Keratinocyte (primary cell): ENCODE measurements around the gene ZNRD2. TPM values are rescaled to one million over a fixed set of nuclear protein-coding genes. Genes with fewer than 3 reads are reported as not detected.

ENCODE experiments used
- DNase-seq: peaks from one replicate; pipeline ENCODE4 v3.0.0-alpha.2; 2011; ENCODE audit warnings: low read depth, missing footprints, low spot score
- FAIRE-seq: peaks from 2 replicates; lab custom pipeline; 2011; peaks lifted over from hg19 to GRCh38; lab: Jason Lieb, UNC
- H2AFZ ChIP-seq: 2 replicates; pipeline ENCODE4 v1.6.0; 2012; ENCODE audit warnings: low read length, control low read depth, inconsistent platforms; ENCODE audit not compliant: control insufficient read depth
- H3K27ac ChIP-seq: 2 replicates; pipeline ENCODE4 v1.5.1; 2011; ENCODE audit warnings: low read length; ENCODE audit not compliant: control insufficient read depth, insufficient read depth
- H3K27me3 ChIP-seq: 3 replicates; pipeline ENCODE4 v1.6.0; 2011; ENCODE audit warnings: low read length; ENCODE audit not compliant: control insufficient read depth, insufficient read depth; ENCODE audit errors: extremely low read depth
- H3K36me3 ChIP-seq, 2 experiments: 2 replicates in 1 of 2; 3 replicates in 1 of 2; pipeline ENCODE4 v1.5.1; 2011; ENCODE audit warnings: low read length in 2 of 2, mild to moderate bottlenecking in 1 of 2; ENCODE audit not compliant: control insufficient read depth in 2 of 2, insufficient read depth in 2 of 2; ENCODE audit errors: extremely low read depth in 1 of 2
- H3K4me1 ChIP-seq: 3 replicates; pipeline ENCODE4 v1.5.1; 2011; ENCODE audit warnings: low read length; ENCODE audit not compliant: control insufficient read depth, insufficient read depth; ENCODE audit errors: extremely low read depth
- H3K4me2 ChIP-seq: 3 replicates; pipeline ENCODE4 v1.6.0; 2011; ENCODE audit warnings: low read depth, low read length; ENCODE audit not compliant: control insufficient read depth, insufficient read depth; ENCODE audit errors: extremely low read depth
- H3K4me3 ChIP-seq, 3 experiments: fragments of 200-600 bp in 1 of 3; sonication (generic) in 1 of 3; 2 replicates in 2 of 3; 3 replicates in 1 of 3; pipeline ENCODE4 v1.5.1; 2011 to 2016; ENCODE audit warnings: low read length in 3 of 3, mild to moderate bottlenecking in 3 of 3, control low read depth in 2 of 3, inconsistent platforms in 1 of 3, low read depth in 1 of 3, mixed read lengths in 1 of 3, mixed run types in 1 of 3, moderate library complexity in 1 of 3; ENCODE audit not compliant: control insufficient read depth in 2 of 3, insufficient read depth in 2 of 3; ENCODE audit errors: extremely low read depth in 1 of 3
- H3K79me2 ChIP-seq: 2 replicates; pipeline ENCODE4 v1.6.0; 2012; ENCODE audit warnings: low read length; ENCODE audit not compliant: control insufficient read depth, insufficient read depth
- H3K9ac ChIP-seq: 3 replicates; pipeline ENCODE4 v1.6.0; 2011; ENCODE audit warnings: low read length; ENCODE audit not compliant: control insufficient read depth, insufficient read depth; ENCODE audit errors: extremely low read depth
- H3K9me1 ChIP-seq: 3 replicates; pipeline ENCODE4 v1.6.0; 2011; ENCODE audit warnings: low read length; ENCODE audit not compliant: control insufficient read depth, insufficient read depth; ENCODE audit errors: extremely low read depth
- H3K9me3 ChIP-seq: 2 replicates; pipeline ENCODE4 v1.5.1; 2012; ENCODE audit warnings: low read depth, low read length; ENCODE audit not compliant: control insufficient read depth
- H4K20me1 ChIP-seq: 3 replicates; pipeline ENCODE4 v1.6.0; 2011; ENCODE audit warnings: low read length; ENCODE audit not compliant: control insufficient read depth, insufficient read depth; ENCODE audit errors: extremely low read depth
- EZH2 ChIP-seq: IDR thresholded peaks from one replicate; pipeline ENCODE4 v1.6.1; 2012; ENCODE audit warnings: inconsistent platforms, mild to moderate bottlenecking, low read length, moderate library complexity
- dilution Hi-C: fragments of 300-500 bp; cut with MboI; formaldehyde crosslinking; loops from one replicate; pipeline ENCODE4 v1.7.0; 2020; ENCODE audit warnings: low sequenced_read_pairs; ENCODE audit not compliant: extremely low pct_ligation_motif_present
- polyA plus RNA-seq, 5 experiments: library from polyadenylated mRNA; depleted of rRNA in 3 of 5; stranded (reverse) in 3 of 5; stranded (forward) in 1 of 5; unstranded in 1 of 5; fragments of >200 nt; gene quantifications; 1 replicate in 1 of 5; 2 replicates in 3 of 5; 3 replicates in 1 of 5; pipeline versions ENCODE4 v1.2.1 to v1.2.3, GENCODE V29; 2011 to 2012; ENCODE audit warnings: missing spikeins in 2 of 5, low read depth in 1 of 5, low replicate concordance in 1 of 5
- TF ChIP-seq, protein P1 (sequence below), 3 experiments: IDR thresholded peaks in 1 of 3; conservative IDR thresholded peaks in 1 of 3; optimal IDR thresholded peaks in 1 of 3; 2 replicates in 2 of 3; 3 replicates in 1 of 3; pipeline versions ENCODE3 to v1.5.1; 2011; ENCODE audit warnings: low read length in 3 of 3, mild to moderate bottlenecking in 3 of 3, moderate library complexity in 2 of 3, control low read depth in 1 of 3, inconsistent platforms in 1 of 3; ENCODE audit not compliant: insufficient read depth in 2 of 3; ENCODE audit errors: extremely low read depth in 1 of 3

The ZNRD2 gene
- polyA plus RNA-seq, 1 donor (not counting 4 experiments of a cell fraction or from before 2014, with no cell fraction given): 33.6 TPM

DNA sequence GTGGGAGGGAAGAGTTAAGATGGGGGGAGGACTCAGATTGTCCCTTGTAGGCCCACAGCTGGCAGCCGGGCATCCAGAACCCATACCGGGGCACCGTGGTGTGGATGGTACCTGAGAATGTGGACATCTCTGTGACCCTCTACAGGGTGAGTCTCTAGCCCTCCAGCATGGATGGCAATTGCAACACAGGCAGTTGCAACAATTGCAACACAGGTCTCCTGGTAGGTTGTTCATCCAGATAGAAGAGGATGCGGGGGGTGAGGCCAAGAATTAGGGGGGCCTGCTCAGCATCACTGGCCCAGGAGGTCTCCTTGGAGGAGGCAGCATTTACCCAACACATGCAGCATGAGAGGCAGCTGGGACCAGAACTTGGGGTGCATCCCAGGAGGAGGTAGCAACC lies 9.0 kb downstream of the ZNRD2 start:
- H3K9me1 ChIP-seq: no peaks in the 10 kb centered on the region
- H3K27ac ChIP-seq: no peak overlapping the region
- H3K27me3 ChIP-seq: no peaks in the 10 kb centered on the region
- no peak overlapping the region for H3K9ac ChIP-seq
- peaks cover 30% of the 10 kb centered on the region for H3K4me1 ChIP-seq
- dilution Hi-C loops: no loop called here
- H3K36me3 ChIP-seq: peaks cover 8 to 13% of the 10 kb centered on the region in 2 experiments
- H4K20me1 ChIP-seq: peaks cover 4% of the 10 kb centered on the region
- H3K4me2 ChIP-seq: no peak overlapping the region
- no peak overlapping the region for H3K4me3 ChIP-seq
- FAIRE-seq (no peak), DNase-seq (no peak)
- no peak overlapping the region for H2AFZ ChIP-seq
- TF ChIP-seq EZH2: no peak
- TF ChIP-seq, protein P1, sequence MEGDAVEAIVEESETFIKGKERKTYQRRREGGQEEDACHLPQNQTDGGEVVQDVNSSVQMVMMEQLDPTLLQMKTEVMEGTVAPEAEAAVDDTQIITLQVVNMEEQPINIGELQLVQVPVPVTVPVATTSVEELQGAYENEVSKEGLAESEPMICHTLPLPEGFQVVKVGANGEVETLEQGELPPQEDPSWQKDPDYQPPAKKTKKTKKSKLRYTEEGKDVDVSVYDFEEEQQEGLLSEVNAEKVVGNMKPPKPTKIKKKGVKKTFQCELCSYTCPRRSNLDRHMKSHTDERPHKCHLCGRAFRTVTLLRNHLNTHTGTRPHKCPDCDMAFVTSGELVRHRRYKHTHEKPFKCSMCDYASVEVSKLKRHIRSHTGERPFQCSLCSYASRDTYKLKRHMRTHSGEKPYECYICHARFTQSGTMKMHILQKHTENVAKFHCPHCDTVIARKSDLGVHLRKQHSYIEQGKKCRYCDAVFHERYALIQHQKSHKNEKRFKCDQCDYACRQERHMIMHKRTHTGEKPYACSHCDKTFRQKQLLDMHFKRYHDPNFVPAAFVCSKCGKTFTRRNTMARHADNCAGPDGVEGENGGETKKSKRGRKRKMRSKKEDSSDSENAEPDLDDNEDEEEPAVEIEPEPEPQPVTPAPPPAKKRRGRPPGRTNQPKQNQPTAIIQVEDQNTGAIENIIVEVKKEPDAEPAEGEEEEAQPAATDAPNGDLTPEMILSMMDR (optimal IDR thresholded peaks at IDR 0.05 in 1 of 3, IDR thresholded peaks at IDR 0.05 in 1 of 3, conservative IDR thresholded peaks at IDR 0.05 in 1 of 3; ENCODE audit: extremely low read depth in 1 of 3, insufficient read depth in 2 of 3, low read length in 3 of 3): no peak
- no peaks in the 10 kb centered on the region for H3K9me3 ChIP-seq
- H3K79me2 ChIP-seq: peaks cover 2% of the 10 kb centered on the region

DNA sequence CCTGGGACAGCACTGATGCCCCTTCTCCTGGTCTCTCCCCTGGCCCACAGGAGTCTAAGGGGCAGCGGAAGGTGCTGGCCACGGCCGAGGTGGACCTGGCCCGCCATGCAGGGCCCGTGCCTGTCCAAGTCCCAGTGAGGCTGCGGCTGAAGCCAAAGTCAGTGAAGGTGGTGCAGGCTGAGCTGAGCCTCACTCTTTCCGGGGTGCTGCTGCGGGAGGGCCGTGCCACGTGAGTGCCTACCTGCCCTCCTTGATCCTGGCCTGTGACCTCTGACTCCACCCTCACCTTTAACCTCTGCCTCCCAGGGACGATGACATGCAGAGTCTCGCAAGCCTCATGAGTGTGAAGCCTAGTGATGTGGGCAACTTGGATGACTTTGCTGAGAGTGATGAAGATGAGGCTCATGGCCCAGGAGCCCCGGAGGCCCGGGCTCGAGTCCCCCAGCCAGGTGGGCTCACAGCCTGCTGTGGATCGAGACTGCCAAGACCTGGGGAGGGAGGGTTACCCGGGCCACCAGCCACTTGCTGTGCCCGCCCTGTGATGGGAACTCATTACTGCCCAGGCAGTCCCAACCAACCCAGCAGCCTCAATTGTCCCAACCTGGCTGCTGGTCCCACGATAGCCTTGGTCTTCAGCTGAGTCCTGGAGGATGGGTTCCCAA lies 9.9 kb downstream of the ZNRD2 start:
- no peaks in the 10 kb centered on the region for H3K9me1 ChIP-seq
- H4K20me1 ChIP-seq: peaks cover 4% of the 10 kb centered on the region
- no peak overlapping the region for H3K4me2 ChIP-seq
- no peak overlapping the region for H2AFZ ChIP-seq
- FAIRE-seq (no peak), DNase-seq (no peak)
- no peak for TF ChIP-seq EZH2
- TF ChIP-seq, protein P1 (optimal IDR thresholded peaks at IDR 0.05 in 1 of 3, IDR thresholded peaks at IDR 0.05 in 1 of 3, conservative IDR thresholded peaks at IDR 0.05 in 1 of 3; ENCODE audit: extremely low read depth in 1 of 3, insufficient read depth in 2 of 3, low read length in 3 of 3): no peak
- peaks cover 23% of the 10 kb centered on the region for H3K4me1 ChIP-seq
- H3K79me2 ChIP-seq: peaks cover 2% of the 10 kb centered on the region
- no peaks in the 10 kb centered on the region for H3K27me3 ChIP-seq
- no peak overlapping the region for H3K4me3 ChIP-seq
- H3K36me3 ChIP-seq: peaks cover 8 to 14% of the 10 kb centered on the region in 2 experiments
- no peak overlapping the region for H3K27ac ChIP-seq
- H3K9ac ChIP-seq: no peak overlapping the region
- dilution Hi-C loops: no loop called here
- H3K9me3 ChIP-seq: no peaks in the 10 kb centered on the region
